HepG2 (cell line): ENCODE measurements around the gene SUV39H2. TPM values are rescaled to one million over a fixed set of nuclear protein-coding genes. Genes with fewer than 3 reads are reported as not detected.

Experiments
- AHR ChIP-seq: IDR thresholded peaks from 2 replicates; pipeline ENCODE4 v1.6.1; 2018; ENCODE audit warnings: missing genetic modification reagents, missing compliant biosample characterization
- CHCHD3 ChIP-seq: sonication (generic); formaldehyde crosslinking; IDR thresholded peaks from 2 replicates; pipeline ENCODE4 v1.8.0; 2022; ENCODE audit warnings: mild to moderate bottlenecking, missing genetic modification reagents, moderate library complexity
- CREB1 ChIP-seq, 2 experiments: fragments of 450-650 bp in 1 of 2; IDR thresholded peaks; 2 replicates each; pipeline ENCODE4 v1.6.1; 2016 to 2017; ENCODE audit warnings: control low read depth in 1 of 2, mild to moderate bottlenecking in 1 of 2, missing compliant biosample characterization in 1 of 2, missing genetic modification characterization in 1 of 2
- ELF3 ChIP-seq: IDR thresholded peaks from 2 replicates; pipeline ENCODE4 v1.6.1; 2016; ENCODE audit warnings: missing genetic modification reagents, missing compliant biosample characterization
- HNRNPH1 ChIP-seq: fragments of 200-400 bp; formaldehyde crosslinking; optimal IDR thresholded peaks from 2 replicates; pipeline ENCODE3; 2017; ENCODE audit warnings: mild to moderate bottlenecking, low read depth, low read length
- JARID2 ChIP-seq: sonication (generic); formaldehyde crosslinking; IDR thresholded peaks from 2 replicates; pipeline ENCODE4 v1.8.1; 2023; ENCODE audit warnings: missing genetic modification reagents, inconsistent platforms; ENCODE audit not compliant: insufficient replicate concordance
- MAFG ChIP-seq: sonication (generic); formaldehyde crosslinking; IDR thresholded peaks from 2 replicates; pipeline ENCODE4 v1.5.1; 2020; ENCODE audit warnings: mild to moderate bottlenecking, missing genetic modification reagents
- MED13 ChIP-seq: sonication (generic); formaldehyde crosslinking; IDR thresholded peaks from 2 replicates; pipeline ENCODE4 v1.5.0; 2020; ENCODE audit warnings: missing genetic modification reagents
- MED8 ChIP-seq: sonication (generic); formaldehyde crosslinking; IDR thresholded peaks from 2 replicates; pipeline ENCODE4 v1.8.1; 2023; ENCODE audit warnings: mild to moderate bottlenecking, missing genetic modification reagents; ENCODE audit not compliant: insufficient replicate concordance
- NKX3-1 ChIP-seq: sonication (generic); formaldehyde crosslinking; IDR thresholded peaks from 2 replicates; pipeline ENCODE4 v1.5.0; 2020; ENCODE audit warnings: missing genetic modification reagents
- PHF21A ChIP-seq: sonication (generic); formaldehyde crosslinking; IDR thresholded peaks from 2 replicates; pipeline ENCODE4 v1.5.0; 2020; ENCODE audit warnings: mild to moderate bottlenecking, missing genetic modification reagents
- PRPF4 ChIP-seq: fragments of 200-400 bp; formaldehyde crosslinking; IDR thresholded peaks from 2 replicates; pipeline ENCODE4 v1.6.1; 2016; ENCODE audit warnings: low read length, low read depth; ENCODE audit not compliant: poor library complexity, severe bottlenecking
- RARA ChIP-seq: IDR thresholded peaks from 2 replicates; pipeline ENCODE4 v1.6.1; 2016; ENCODE audit warnings: missing genetic modification reagents, missing compliant biosample characterization
- RBFOX2 ChIP-seq: fragments of 200-400 bp; formaldehyde crosslinking; IDR thresholded peaks from 2 replicates; pipeline ENCODE4 v1.6.1; 2017; ENCODE audit warnings: low read depth, mild to moderate bottlenecking, low read length
- RFXANK ChIP-seq: IDR thresholded peaks from 2 replicates; pipeline ENCODE4 v1.6.1; 2016
- SMC3 ChIP-seq: IDR thresholded peaks from 2 replicates; pipeline ENCODE4 v1.6.1; 2011; ENCODE audit warnings: low read length, improper control_type of control experiment
- ZBTB38 ChIP-seq: sonication (generic); formaldehyde crosslinking; IDR thresholded peaks from 2 replicates; pipeline ENCODE4 v1.5.1; 2020; ENCODE audit warnings: mild to moderate bottlenecking, missing genetic modification reagents
- ZFP1 ChIP-seq: IDR thresholded peaks from 2 replicates; pipeline ENCODE4 v1.6.1; 2016
- ZKSCAN5 ChIP-seq: sonication (generic); formaldehyde crosslinking; IDR thresholded peaks from 2 replicates; pipeline ENCODE4 v1.5.1; 2020; ENCODE audit warnings: mild to moderate bottlenecking, missing genetic modification reagents
- ZNF687 ChIP-seq: sonication (generic); formaldehyde crosslinking; IDR thresholded peaks from 2 replicates; pipeline ENCODE4 v1.5.1; 2020; ENCODE audit warnings: mild to moderate bottlenecking, missing genetic modification reagents, moderate library complexity
- ZNF775 ChIP-seq: sonication (generic); formaldehyde crosslinking; IDR thresholded peaks from 2 replicates; pipeline ENCODE4 v1.4.0; 2020; ENCODE audit warnings: missing genetic modification reagents, mild to moderate bottlenecking, moderate library complexity, borderline replicate concordance
- ZNF777 ChIP-seq: sonication (generic); formaldehyde crosslinking; IDR thresholded peaks from 2 replicates; pipeline ENCODE4 v1.4.0; 2020; ENCODE audit warnings: missing genetic modification reagents
- polyA plus RNA-seq, 8 experiments: library from polyadenylated mRNA; depleted of rRNA in 3 of 8; stranded (reverse) in 7 of 8; unstranded in 1 of 8; fragments of >200 nt; fragmentation: Illumina TruSeq in 4 of 8; extraction: Trizol in 4 of 8; gene quantifications; 2 replicates each; pipeline versions ENCODE4 v1.2.1 to v1.2.3, GENCODE V29; 2011 to 2016; ENCODE audit warnings: low read depth in 4 of 8, missing spikeins in 1 of 8, mixed read lengths in 1 of 8; ENCODE audit not compliant: insufficient read depth in 1 of 8
- total RNA-seq, 5 experiments: library from RNA; depleted of rRNA; stranded (reverse); fragments of >200 nt; fragmentation: Illumina TruSeq; extraction: Trizol; gene quantifications; 2 replicates each; pipeline ENCODE4 v1.2.3, GENCODE V29; 2016; ENCODE audit warnings: low read depth in 1 of 5
- TF ChIP-seq, protein P1 (sequence below): sonication (generic); formaldehyde crosslinking; conservative IDR thresholded peaks from 2 replicates; pipeline ENCODE4 v1.8.0; 2022; ENCODE audit warnings: missing genetic modification reagents
- TF ChIP-seq, protein P2 (sequence below): sonication (generic); formaldehyde crosslinking; conservative IDR thresholded peaks from 2 replicates; pipeline ENCODE4 v1.4.0; 2020; ENCODE audit warnings: missing genetic modification reagents

The SUV39H2 gene
- total and polyA plus RNA-seq, 2 of the 13 experiments (the other 11 are each of a cell fraction or from before 2014, with no cell fraction given): 9.0 to 44.3 TPM

DNA sequence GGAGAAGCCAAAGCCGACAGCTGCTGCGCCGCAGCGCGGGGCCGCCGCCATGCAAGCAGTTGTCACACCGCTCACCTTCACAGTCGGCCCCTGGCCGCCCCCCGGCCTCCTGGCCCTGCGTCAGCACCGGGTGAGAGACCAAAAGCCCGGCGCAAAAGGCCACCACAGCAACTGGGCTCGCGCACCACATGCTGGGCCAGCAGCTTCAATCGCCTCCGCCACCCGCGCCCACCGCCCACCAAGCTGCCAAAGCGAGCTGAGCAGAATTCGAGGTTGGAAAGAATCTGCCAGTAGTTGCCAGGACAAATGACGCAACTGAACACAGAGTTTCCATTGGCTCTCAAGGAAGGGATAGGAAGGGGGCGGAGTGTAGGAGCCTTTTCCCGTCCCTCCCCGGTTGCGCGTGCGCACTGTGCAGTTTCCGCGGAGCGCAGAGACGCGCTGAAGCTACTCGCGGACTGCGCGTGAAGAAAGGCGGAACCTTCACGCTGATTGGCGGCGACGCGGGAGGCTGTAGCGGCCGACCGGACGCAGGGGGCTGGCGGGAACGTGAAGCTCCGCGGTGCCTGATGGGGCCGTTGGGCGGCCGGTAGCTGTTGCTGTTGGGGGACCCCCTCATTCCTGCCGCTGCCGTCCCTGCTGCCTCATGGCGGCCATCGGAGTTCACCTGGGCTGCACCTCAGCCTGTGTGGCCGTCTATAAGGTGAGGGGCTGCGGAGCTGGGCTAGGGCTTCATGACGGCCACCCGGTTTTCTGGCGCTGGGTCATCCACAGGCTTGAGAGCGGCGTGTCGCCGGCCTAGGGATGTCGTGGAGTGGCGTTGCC, 40.7 kb upstream of the SUV39H2 start, which contains the start of the genes CDNF, HSPA14 and MSANTD7 (continued):
- TF ChIP-seq, protein P1, sequence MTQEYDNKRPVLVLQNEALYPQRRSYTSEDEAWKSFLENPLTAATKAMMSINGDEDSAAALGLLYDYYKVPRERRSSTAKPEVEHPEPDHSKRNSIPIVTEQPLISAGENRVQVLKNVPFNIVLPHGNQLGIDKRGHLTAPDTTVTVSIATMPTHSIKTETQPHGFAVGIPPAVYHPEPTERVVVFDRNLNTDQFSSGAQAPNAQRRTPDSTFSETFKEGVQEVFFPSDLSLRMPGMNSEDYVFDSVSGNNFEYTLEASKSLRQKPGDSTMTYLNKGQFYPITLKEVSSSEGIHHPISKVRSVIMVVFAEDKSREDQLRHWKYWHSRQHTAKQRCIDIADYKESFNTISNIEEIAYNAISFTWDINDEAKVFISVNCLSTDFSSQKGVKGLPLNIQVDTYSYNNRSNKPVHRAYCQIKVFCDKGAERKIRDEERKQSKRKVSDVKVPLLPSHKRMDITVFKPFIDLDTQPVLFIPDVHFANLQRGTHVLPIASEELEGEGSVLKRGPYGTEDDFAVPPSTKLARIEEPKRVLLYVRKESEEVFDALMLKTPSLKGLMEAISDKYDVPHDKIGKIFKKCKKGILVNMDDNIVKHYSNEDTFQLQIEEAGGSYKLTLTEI (CRISPR knock-in tag): no peak; the same call in 1 of the 2 replicates
- TF ChIP-seq ELF3 (CRISPR knock-in tag): 0 out of 2 replicates have a peak, but pooled peaks have one; percentile 21
- TF ChIP-seq PRPF4: no peak
- peak; percentile 88 for TF ChIP-seq ZNF687
- TF ChIP-seq RFXANK: peak; percentile 100
- no peak for TF ChIP-seq RARA (CRISPR knock-in tag)
- peak; percentile 63 for TF ChIP-seq ZNF777 (CRISPR knock-in tag)
- TF ChIP-seq RBFOX2: peak; percentile 90
- TF ChIP-seq HNRNPH1: no peak
- TF ChIP-seq ZBTB38: no peak
- TF ChIP-seq SMC3: no peak
- TF ChIP-seq ZKSCAN5 (CRISPR knock-in tag): no peak
- no peak for TF ChIP-seq CHCHD3 (CRISPR knock-in tag)
- TF ChIP-seq MED8 (CRISPR knock-in tag): no peak
- peak; percentile 73; the same call in 1 of the 2 replicates for TF ChIP-seq NKX3-1
- TF ChIP-seq, protein P2, sequence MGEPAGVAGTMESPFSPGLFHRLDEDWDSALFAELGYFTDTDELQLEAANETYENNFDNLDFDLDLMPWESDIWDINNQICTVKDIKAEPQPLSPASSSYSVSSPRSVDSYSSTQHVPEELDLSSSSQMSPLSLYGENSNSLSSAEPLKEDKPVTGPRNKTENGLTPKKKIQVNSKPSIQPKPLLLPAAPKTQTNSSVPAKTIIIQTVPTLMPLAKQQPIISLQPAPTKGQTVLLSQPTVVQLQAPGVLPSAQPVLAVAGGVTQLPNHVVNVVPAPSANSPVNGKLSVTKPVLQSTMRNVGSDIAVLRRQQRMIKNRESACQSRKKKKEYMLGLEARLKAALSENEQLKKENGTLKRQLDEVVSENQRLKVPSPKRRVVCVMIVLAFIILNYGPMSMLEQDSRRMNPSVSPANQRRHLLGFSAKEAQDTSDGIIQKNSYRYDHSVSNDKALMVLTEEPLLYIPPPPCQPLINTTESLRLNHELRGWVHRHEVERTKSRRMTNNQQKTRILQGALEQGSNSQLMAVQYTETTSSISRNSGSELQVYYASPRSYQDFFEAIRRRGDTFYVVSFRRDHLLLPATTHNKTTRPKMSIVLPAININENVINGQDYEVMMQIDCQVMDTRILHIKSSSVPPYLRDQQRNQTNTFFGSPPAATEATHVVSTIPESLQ: no peak
- peak; percentile 73; the same call in 1 of the 2 replicates for TF ChIP-seq MED13 (CRISPR knock-in tag)
- TF ChIP-seq AHR (CRISPR knock-in tag): no peak
- TF ChIP-seq ZFP1 (CRISPR knock-in tag): no peak
- TF ChIP-seq MAFG (CRISPR knock-in tag): no peak
- no peak for TF ChIP-seq ZNF775 (CRISPR knock-in tag)
- TF ChIP-seq CREB1 (IDR thresholded peaks at IDR 0.05): peak; percentile 96
- TF ChIP-seq CREB1 (CRISPR knock-in tag; IDR thresholded peaks at IDR 0.05): peak; percentile 99
- TF ChIP-seq PHF21A (CRISPR knock-in tag): no peak; the same call in 1 of the 2 replicates
- TF ChIP-seq JARID2: no peak
